Panc1 (cell line): Measurements from ENCODE around the gene CPB1. TPM values are rescaled to one million over a fixed set of nuclear protein-coding genes. Genes with fewer than 3 reads are reported as not detected.

Experiments used
- ATAC-seq: fragments of 200-7000 bp; cut with Tn5 transposase; 2 replicates; pipeline ENCODE4 v1.9.1; 2020; ENCODE audit warnings: mild to moderate bottlenecking, moderate library complexity
- BruUV-seq: library from RNA; stranded (reverse); fragments of 400-500 nt; replicated peaks from 2 replicates; lab custom pipeline; 2021; lab: Mats Ljungman, UMichigan
- CTCF ChIA-PET: fragments of 300-600 bp; sonication (Branson Sonifier 250); formaldehyde crosslinking; loops from one replicate; lab custom pipeline; 2022; ENCODE audit warnings: antibody characterized with exemption; lab: Charles Lee
- POLR2A ChIA-PET: fragments of 300-600 bp; sonication (Branson Sonifier 250); formaldehyde crosslinking; loops from one replicate; lab custom pipeline; 2022; ENCODE audit warnings: antibody characterized with exemption; lab: Charles Lee
- DNase-seq: peaks from one replicate; pipeline ENCODE4 v3.0.0-alpha.2; 2010; ENCODE audit warnings: low read depth, low spot score
- H3K27ac ChIP-seq: 2 replicates; pipeline ENCODE4 v1.5.1; 2011; ENCODE audit warnings: mild to moderate bottlenecking, low read length, inconsistent platforms
- H3K27me3 ChIP-seq: fragments of 200-500 bp; sonication (Bioruptor generic); 2 replicates; pipeline ENCODE4 v1.6.0; 2014; ENCODE audit warnings: low read length, inconsistent platforms; ENCODE audit not compliant: control insufficient read depth, insufficient read depth
- H3K36me3 ChIP-seq: fragments of 200-500 bp; sonication (Bioruptor generic); 2 replicates; pipeline ENCODE4 v1.5.1; 2014; ENCODE audit warnings: inconsistent platforms, mild to moderate bottlenecking, low read length, moderate library complexity; ENCODE audit not compliant: control insufficient read depth, insufficient read depth
- H3K4me1 ChIP-seq: 2 replicates; pipeline ENCODE4 v1.5.1; 2011; ENCODE audit warnings: inconsistent platforms, mild to moderate bottlenecking, low read length, moderate library complexity; ENCODE audit not compliant: control insufficient read depth, insufficient read depth
- H3K4me3 ChIP-seq, 2 experiments: 2 replicates each; pipeline ENCODE4 v1.5.1; 2011 to 2012; ENCODE audit warnings: low read depth in 2 of 2, low read length in 2 of 2, mild to moderate bottlenecking in 2 of 2, inconsistent platforms in 1 of 2, moderate library complexity in 1 of 2
- H3K9me3 ChIP-seq: fragments of 200-500 bp; sonication (Bioruptor generic); 2 replicates; pipeline ENCODE4 v1.5.1; 2014; ENCODE audit warnings: low read depth, mild to moderate bottlenecking, inconsistent platforms, low read length, moderate library complexity; ENCODE audit not compliant: control insufficient read depth, insufficient read depth
- POLR2AphosphoS5 ChIP-seq: IDR thresholded peaks from 2 replicates; pipeline ENCODE4 v1.6.1; 2012; ENCODE audit warnings: mild to moderate bottlenecking, low read depth, low read length, moderate library complexity
- SIN3A ChIP-seq: IDR thresholded peaks from 2 replicates; pipeline ENCODE4 v1.6.1; 2012; ENCODE audit warnings: low read depth, mild to moderate bottlenecking, low read length, moderate library complexity, borderline replicate concordance; ENCODE audit not compliant: insufficient read depth
- TCF7L2 ChIP-seq: IDR thresholded peaks from 2 replicates; pipeline ENCODE4 v1.6.1; 2011; ENCODE audit warnings: mild to moderate bottlenecking, low read depth, low read length, inconsistent platforms
- in situ Hi-C: cut with HindIII; loops from 2 replicates; pipeline ENCODE4 v1.10.0; 2016; ENCODE audit warnings: low sequenced_read_pairs, low pct_unique_long_range_greater_than_20kb
- intact Hi-C: fragments of 100-400 bp; cut with micrococcal nuclease; formaldehyde crosslinking; loops from one replicate; pipeline ENCODE4 v1.10.0; 2022; ENCODE audit not compliant: unreplicated experiment
- total RNA-seq: library from RNA; stranded (reverse); gene quantifications from one replicate; pipeline ENCODE4 v1.2.1, GENCODE V29; 2021; ENCODE audit not compliant: unreplicated experiment
- TF ChIP-seq, protein P1 (sequence below), 2 experiments: IDR thresholded peaks; 2 replicates each; pipeline ENCODE4 v1.6.1; 2011 to 2012; ENCODE audit warnings: low read depth in 2 of 2, control low read depth in 1 of 2, low read length in 1 of 2, mild to moderate bottlenecking in 1 of 2, moderate library complexity in 1 of 2; ENCODE audit not compliant: insufficient read depth in 1 of 2
- TF ChIP-seq, protein P2 (sequence below): fragments of 450-650 bp; IDR thresholded peaks from 2 replicates; pipeline ENCODE4 v1.5.1; 2017; ENCODE audit warnings: mild to moderate bottlenecking

The CPB1 gene
- total RNA-seq, 1 experiment from 2014 or later = 4.4 TPM

DNA sequence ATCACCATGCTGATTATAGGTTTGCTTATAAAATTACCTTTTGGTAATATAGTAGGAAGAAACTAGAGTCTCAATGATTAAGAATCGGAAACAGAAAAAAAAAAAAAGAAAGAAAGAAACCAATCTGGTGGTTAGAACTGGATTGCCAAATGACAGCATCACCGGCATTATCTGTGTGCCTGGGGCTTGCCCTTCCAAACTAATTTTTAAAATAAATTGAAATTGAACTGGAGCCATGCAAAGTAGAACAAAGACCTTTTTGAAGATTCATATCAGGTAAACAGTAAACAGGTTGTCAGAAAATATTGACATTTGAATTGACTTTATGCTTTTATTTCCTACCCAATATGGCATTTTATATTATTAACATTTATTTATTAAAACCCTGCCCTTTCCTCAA lies 11.2 kb upstream of the CPB1 start:
- ChIA-PET CTCF (no interaction called here), POLR2A (no interaction called here)
- H3K4me3 ChIP-seq = no peak overlapping the region
- no peak overlapping the region for H3K27ac ChIP-seq
- no peak for ATAC-seq
- no peaks in the 10 kb centered on the region for H3K9me3 ChIP-seq
- TF ChIP-seq, protein P1, sequence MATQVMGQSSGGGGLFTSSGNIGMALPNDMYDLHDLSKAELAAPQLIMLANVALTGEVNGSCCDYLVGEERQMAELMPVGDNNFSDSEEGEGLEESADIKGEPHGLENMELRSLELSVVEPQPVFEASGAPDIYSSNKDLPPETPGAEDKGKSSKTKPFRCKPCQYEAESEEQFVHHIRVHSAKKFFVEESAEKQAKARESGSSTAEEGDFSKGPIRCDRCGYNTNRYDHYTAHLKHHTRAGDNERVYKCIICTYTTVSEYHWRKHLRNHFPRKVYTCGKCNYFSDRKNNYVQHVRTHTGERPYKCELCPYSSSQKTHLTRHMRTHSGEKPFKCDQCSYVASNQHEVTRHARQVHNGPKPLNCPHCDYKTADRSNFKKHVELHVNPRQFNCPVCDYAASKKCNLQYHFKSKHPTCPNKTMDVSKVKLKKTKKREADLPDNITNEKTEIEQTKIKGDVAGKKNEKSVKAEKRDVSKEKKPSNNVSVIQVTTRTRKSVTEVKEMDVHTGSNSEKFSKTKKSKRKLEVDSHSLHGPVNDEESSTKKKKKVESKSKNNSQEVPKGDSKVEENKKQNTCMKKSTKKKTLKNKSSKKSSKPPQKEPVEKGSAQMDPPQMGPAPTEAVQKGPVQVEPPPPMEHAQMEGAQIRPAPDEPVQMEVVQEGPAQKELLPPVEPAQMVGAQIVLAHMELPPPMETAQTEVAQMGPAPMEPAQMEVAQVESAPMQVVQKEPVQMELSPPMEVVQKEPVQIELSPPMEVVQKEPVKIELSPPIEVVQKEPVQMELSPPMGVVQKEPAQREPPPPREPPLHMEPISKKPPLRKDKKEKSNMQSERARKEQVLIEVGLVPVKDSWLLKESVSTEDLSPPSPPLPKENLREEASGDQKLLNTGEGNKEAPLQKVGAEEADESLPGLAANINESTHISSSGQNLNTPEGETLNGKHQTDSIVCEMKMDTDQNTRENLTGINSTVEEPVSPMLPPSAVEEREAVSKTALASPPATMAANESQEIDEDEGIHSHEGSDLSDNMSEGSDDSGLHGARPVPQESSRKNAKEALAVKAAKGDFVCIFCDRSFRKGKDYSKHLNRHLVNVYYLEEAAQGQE (IDR thresholded peaks at IDR 0.05; ENCODE audit: insufficient read depth in 1 of 2, low read depth in 2 of 2, low read length in 1 of 2) = no peak
- TF ChIP-seq POLR2AphosphoS5 = no peak
- H3K4me1 ChIP-seq = no peaks in the 10 kb centered on the region
- H3K36me3 ChIP-seq = no peaks in the 10 kb centered on the region
- in situ Hi-C loops (no loop called here), intact Hi-C loops (no loop called here)
- H3K27me3 ChIP-seq = peaks cover 7% of the 10 kb centered on the region
- DNase-seq = no peak
- BruUV-seq = no TSS peak

DNA sequence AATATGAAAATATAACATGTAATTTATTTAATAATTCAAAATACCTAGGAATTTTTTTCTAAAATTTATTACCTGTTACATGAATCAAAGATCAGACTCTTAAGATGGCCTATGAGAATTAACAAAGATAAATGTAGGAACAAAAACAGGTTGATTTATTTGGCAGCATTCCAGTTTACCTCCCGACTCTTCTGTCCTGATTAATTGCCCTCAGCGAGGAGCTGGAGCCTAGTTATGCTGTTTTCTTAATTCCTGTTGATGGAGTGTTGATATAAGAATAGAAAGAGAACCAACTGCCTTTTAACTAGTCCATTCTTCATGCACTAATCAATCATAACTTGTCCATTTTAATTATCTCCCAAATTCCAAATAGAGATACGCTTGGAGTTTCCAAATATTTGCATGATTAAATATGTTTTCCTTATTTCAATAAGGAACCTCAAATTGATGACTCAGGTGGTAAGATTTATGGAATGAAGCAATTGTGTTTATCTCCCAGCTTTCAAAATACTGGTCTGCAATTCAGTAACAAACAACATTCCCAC lies 10.6 kb upstream of the CPB1 start:
- DNase-seq (no peak), ATAC-seq (no peak)
- Histone ChIP-seq H3K27ac (no peak overlapping the region), H3K4me3 (no peak overlapping the region), H3K4me1 (no peaks in the 10 kb centered on the region), H3K36me3 (no peaks in the 10 kb centered on the region), H3K27me3 (peaks cover 7% of the 10 kb centered on the region), H3K9me3 (no peaks in the 10 kb centered on the region)
- POLR2A ChIA-PET = no interaction called here
- CTCF ChIA-PET = no interaction called here
- no TSS peak for BruUV-seq
- TF ChIP-seq, protein P1 (IDR thresholded peaks at IDR 0.05; ENCODE audit: insufficient read depth in 1 of 2, low read depth in 2 of 2, low read length in 1 of 2) = no peak
- TF ChIP-seq POLR2AphosphoS5 = no peak
- no peak for TF ChIP-seq TCF7L2
- TF ChIP-seq SIN3A = no peak
- TF ChIP-seq, protein P2, sequence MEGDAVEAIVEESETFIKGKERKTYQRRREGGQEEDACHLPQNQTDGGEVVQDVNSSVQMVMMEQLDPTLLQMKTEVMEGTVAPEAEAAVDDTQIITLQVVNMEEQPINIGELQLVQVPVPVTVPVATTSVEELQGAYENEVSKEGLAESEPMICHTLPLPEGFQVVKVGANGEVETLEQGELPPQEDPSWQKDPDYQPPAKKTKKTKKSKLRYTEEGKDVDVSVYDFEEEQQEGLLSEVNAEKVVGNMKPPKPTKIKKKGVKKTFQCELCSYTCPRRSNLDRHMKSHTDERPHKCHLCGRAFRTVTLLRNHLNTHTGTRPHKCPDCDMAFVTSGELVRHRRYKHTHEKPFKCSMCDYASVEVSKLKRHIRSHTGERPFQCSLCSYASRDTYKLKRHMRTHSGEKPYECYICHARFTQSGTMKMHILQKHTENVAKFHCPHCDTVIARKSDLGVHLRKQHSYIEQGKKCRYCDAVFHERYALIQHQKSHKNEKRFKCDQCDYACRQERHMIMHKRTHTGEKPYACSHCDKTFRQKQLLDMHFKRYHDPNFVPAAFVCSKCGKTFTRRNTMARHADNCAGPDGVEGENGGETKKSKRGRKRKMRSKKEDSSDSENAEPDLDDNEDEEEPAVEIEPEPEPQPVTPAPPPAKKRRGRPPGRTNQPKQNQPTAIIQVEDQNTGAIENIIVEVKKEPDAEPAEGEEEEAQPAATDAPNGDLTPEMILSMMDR = no peak
- intact Hi-C loops = no loop called here
- in situ Hi-C loops = no loop called here
